HG02840 (cell line): Measurements from ENCODE around the gene HDAC4.

Experiments
- ATAC-seq: cut with Tn5 transposase; IDR thresholded peaks from one replicate; pipeline ENCODE4 v1.9.1; 2021; ENCODE audit warnings: mild to moderate bottlenecking, moderate library complexity, moderate number of reproducible peaks; ENCODE audit not compliant: unreplicated experiment, low FRiP score

HDAC4 gene

DNA sequence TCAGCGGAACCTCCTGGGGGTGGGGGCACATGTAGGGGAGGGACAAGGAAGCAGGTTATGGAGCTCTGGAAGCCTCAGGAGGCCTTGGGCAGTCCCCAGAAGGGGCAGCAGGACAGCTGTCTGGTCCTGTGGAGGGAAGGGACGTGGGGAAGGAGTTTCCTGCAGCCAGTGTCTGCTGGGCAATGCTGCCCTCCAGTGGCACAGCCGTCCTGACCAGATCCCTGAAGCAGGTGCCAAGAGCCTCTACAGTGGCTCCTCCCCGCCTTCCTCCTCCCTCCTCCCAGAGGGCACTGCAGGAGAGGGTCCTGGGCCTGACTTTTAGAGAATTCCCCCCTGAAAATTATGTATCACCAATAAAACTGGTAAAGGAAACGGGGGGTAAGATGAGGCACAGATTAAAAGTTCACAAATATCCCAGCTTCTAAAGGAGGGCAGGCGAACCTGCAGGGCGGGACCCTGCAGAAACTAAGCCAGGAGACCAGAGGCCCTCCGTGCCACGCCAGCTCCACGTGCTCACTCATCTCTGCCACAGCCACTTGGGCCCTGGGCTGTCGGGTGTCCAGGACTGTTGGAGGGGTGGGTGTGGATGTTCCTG is 294.4 kb downstream of the HDAC4 start:
- ATAC-seq, result no peak

- no peak for ATAC-seq
Measured at GRCh38 chr2:239105234-239105633, 295.6 kb downstream of the HDAC4 start.

GRCh38 chr2:239104800-239105199 is 296.0 kb downstream of the HDAC4 start:
- no peak for ATAC-seq

DNA sequence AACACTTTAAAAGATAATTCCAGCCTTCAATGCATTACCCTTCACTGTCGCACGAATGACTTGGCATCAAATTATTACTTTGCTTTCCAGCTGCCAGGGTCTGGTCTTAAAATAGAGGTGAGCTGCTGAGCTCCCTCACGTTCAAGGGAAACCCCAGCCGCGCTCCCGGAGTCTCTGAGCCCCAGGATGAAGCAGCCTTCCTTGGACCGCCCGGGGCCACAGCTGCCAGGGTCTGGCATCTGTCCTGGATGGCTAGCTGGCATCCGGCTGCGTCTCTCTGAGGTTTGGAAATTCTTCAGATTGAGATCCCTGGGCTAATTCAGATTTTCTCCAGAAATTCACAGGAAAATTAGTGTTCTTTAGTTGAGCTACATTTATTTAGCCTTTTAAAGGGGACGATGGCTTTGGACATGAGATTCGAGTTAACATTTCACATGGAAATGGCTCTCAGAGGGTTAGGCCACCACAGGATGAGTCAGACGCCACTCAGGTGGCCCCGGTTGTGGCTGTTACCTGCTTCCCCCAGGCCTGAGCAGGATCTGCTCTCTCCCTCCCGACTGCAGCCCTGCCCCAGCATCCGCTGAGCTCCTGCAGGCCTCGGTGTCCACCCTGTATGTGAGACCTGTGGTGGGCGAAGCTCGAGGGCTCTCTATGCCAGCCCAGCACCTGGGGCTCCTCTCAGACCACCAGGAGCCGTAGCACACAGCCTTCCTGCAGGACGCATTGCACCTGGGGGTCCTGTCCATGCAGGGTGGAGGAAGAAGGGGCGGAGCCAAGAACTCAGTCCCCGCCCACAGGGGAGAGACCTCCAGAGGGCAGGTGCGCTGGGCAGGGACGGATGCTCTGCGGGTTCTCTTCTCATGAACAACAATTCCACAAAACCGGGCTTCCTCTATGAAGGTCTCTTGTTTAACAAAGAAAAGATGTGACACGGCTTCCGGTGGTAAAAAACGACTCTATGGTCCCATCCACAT is 297.4 kb downstream of the HDAC4 start:
- ATAC-seq, result no peak

DNA sequence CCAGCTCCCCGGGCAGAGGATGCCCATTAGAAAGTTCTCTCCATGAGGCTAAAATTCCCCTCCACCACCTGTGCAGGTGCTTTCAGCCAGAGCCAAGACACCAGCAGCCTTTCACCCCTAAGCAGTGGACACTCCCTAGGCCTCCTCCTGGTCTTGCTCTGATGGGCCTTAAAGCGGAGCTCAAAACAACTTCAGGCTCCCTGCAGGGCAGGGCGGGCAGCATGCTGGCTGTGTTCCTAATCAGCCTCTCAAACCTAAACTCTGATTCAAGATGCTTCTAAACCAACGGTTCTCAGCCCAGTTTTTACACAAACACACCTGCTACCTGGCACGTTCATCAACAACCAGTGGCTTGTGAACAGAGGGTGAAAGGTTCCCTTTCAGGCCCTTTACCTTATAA is 298.6 kb downstream of the HDAC4 start:
- ATAC-seq, result no peak

DNA sequence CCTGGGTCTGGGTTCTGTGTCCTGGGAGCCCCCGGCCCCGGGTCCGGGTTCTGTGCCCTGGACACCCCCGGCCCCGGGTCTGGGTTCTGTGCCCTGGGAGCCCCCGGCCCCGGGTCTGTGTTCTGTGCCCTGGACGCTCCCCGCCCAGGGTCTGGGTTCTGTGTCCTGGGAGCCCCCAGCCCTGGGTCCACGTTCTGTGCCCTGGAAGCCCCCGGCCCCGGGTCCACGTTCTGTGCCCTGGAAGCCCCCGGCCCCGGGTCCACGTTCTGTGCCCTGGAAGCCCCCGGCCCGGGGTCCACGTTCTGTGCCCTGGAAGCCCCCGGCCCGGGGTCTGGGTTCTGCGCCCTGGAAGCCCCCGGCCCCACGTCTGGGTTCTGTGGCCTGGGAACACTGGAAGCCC is 299.0 kb downstream of the HDAC4 start:
- no peak for ATAC-seq

DNA sequence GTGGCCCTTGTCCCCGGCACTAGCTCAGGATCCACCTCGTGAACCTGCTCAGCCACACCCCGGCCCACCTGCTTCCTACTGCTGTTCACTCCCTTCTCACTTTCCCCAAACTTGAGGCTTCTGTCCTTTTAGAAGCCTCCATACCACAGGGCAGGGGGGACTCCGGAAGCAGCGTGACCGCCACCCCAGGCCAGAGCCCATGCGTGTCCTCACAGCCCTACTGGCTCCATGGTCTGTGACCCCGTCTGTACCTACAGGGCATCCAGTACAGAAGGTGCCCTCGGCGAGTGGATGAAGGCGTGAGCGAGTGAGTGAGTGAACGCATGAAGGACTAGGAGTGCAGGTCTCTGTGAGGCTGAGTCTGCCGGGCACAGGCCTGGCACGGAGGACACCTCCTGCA is 299.7 kb downstream of the HDAC4 start:
- no peak for ATAC-seq

- ATAC-seq, result no peak
Measured at GRCh38 chr2:239099474-239099873, 301.3 kb downstream of the HDAC4 start.

GRCh38 chr2:239098288-239098970 is 302.4 kb downstream of the HDAC4 start:
- no peak for ATAC-seq

DNA sequence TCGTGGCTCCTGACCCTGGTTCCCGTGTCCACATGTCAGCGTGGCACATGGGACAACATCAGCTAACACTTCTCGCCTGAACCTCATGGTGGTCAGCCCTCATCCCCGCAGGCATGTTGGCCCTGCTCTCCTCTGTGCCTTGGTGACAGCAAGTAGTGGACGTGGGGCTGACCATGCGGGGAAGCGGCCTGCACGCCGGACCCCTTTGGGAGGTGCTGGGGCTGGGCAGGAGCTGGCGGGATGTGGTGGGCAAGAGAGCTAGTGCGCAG is 303.5 kb downstream of the HDAC4 start:
- no peak for ATAC-seq

GRCh38 chr2:239096676-239097427 is 304.0 kb downstream of the HDAC4 start:
- ATAC-seq, result no peak

DNA sequence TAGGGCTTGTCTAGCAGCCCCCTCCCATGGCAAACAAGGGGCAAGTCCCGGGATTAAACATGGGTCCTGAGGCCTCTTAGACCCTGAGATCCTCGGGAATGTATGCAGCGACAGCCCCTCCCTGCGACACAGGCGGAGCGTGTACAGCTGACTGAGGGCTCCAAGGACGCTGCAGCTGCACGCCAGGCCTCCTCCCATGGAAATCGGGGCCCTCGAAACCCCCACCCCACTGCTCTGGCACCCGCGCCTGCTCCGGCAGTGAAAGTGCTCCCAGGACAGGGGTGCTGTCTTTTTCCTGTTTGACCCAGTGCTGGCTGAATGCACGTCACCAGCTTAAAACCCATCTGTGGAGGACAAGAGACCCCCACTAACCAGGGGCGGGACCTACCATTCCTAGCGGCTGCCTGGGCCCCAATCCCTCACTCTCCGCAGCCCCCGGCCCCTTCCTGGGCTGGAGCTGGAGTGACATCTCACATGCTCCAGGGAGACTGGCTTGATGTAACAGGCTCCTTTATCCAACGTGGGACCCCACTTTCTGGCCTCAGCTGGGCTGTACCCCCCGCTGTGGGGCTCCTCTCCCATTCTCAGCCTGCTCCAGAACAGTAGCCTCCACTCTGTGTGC is 305.2 kb downstream of the HDAC4 start:
- ATAC-seq, result no peak

GRCh38 chr2:239094867-239095266 is 306.0 kb downstream of the HDAC4 start:
- no peak for ATAC-seq

DNA sequence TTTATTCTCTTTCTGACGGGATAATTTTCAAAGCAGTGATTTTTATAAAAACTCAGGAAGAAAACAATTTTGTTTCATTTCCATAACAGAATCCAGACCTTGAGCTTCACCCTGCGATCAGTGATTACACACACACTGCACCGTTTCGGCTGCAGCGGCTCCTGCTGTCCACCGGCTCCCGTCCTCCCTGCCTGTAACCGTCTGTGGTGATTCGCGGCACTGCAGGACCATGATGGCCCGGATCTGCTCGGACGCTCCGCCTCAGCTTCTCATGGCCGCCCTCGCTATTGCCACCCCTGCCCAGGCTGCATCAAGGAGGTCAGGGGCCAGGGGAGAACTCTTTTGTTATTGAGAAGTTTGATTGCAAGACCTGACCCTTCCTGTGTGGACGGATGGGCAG is 306.9 kb downstream of the HDAC4 start:
- no peak for ATAC-seq

DNA sequence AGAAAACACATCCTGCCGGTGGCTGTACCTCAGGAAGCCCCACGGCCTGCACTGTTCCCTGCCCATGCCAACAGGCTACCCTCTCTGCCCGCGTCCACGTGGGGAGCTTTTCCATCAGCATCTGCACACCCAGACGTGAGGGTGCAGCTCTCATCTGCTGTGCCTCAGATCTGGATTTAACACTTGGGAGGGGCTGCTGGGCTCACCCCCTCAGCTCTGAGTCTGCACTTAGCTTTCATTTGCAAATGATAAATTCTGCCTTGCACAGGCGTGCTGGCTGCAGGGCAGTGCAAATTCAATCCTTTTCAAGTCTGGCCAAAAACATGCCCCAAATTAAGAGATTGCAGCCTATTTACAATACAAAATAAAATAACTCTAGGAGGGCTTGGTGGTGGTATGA is 307.3 kb downstream of the HDAC4 start:
- no peak for ATAC-seq

DNA sequence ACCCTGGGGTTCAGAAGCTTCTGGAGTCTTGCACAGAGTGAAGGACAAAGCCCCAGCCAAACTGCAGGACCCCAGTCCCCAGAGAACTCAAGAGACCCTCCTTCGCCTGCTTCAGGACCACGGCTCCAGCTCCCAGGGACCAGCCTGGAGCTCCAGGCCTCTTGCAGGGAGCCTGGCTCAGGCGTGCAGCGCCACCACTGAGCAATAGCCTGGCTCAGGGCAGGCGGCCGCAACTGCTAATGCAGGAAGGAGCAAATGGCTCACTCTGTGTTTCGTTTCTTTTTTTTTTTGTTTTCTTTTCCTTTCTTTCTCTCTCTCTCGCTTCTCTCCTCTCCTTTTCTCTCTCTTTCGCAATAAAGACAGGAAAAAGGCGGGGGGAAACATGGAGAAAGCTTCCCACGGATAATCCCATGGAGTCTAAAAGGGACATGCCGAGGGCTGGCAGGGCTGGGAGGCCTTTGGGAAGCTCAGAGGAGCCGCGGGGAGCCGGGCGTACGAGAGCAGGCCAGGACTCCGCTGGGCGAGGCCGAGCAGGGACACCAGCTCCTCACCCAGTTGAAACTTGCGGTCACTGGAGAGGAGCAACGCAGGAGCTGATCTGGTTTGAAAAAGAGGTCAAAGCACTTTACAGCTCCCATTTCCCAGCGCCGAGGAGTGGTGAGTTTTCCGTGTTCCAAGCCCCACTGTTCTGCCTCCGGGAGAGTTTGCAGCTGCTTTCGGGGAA is 308.1 kb downstream of the HDAC4 start:
- ATAC-seq, result no peak

- ATAC-seq, result no peak
Measured at GRCh38 chr2:239089884-239090283, 310.9 kb downstream of the HDAC4 start.

- no peak for ATAC-seq
Measured at GRCh38 chr2:239087046-239087710, 313.6 kb downstream of the HDAC4 start.

DNA sequence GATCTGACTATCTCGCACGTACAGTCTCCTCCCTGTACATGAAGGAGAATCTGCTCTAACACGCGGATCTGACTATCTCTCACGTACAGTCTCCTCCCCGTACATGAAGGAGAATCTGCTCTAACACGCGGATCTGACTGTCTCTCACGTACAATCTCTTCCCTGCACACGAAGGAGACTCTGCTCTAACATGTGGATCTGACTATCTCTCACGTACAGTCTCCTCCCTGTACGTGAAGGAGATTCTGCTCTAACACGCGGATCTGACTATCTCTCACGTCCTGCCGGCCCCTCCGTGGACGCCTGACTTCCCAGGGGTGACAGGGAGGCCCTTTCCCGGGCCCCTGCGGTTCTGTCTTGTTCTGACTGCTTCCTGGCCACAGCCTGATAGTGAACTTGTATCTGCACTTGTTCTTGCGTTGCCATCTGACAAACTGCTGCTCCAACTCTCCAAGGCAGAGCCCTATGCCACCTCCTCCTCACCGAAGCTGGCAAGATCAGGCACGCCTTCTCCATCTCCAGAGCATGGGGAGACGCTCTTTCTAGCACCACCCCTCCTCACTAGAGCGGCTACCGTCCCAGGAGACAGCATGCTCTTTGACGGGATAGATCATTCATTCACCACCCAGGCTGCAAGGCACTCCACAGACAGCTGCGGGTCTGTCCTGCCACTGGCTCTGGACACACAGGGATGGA is 314.3 kb downstream of the HDAC4 start:
- no peak for ATAC-seq
